EH (cell line): ENCODE results near the gene GNAL.
A peak's percentile ranks its signal among the peaks of the same experiment; 100 is the strongest.
"Not testable (repeated sequence)": the region's sequence is repeated elsewhere in the genome, so short reads cannot be mapped to it uniquely, and the experiment has no call there.

Experiments
- DNase-seq: peaks from one replicate; pipeline ENCODE4 v3.0.0-alpha.2; 2015; ENCODE audit warnings: low read depth

GNAL gene

GRCh38 chr18:11669271-11669947 is 19.7 kb upstream of the GNAL start:
- DNase-seq: no peak

GRCh38 chr18:11669948-11670275 is 19.2 kb upstream of the GNAL start:
- no peak for DNase-seq

DNA sequence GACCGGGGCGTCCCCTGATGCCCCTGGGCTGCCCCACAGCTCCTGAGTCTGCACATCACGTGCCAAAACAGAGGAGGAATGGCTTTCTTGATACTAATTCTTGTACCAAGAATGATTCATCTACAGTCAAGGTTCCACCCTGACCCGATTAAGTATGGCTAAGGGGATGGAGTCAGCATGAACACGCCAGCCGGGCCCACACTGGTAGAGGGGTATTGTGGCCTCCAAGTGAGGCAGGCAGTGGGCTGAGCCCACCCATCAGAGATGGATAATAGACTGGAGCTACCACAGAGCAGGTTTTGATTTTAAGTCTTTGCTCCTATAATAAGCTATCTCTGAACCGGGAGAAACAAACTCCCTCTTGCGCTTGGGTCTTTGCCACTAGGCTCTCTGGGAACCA is 17.9 kb upstream of the GNAL start:
- no peak for DNase-seq

DNA sequence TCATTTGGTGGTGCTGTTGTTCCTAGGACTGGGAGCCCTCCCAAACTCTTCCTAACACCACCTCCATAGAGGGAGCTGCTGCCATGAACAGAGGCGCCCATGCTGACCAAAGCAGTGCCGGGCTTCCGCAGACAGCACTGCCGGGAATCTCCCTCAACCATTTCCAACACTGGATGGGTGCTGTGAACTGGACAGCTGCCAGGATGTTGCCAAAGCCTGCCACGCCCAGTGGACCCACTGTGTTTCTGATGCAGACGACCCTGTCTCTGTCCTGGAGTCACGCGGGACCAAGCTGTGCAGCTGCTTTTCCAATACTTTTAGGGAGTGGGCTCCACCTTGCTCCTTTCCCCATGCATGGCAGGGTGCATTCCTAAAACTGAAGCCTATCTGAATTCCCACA is 16.9 kb upstream of the GNAL start:
- no peak for DNase-seq

GRCh38 chr18:11672846-11673454 is 16.1 kb upstream of the GNAL start:
- DNase-seq: no peak

DNA sequence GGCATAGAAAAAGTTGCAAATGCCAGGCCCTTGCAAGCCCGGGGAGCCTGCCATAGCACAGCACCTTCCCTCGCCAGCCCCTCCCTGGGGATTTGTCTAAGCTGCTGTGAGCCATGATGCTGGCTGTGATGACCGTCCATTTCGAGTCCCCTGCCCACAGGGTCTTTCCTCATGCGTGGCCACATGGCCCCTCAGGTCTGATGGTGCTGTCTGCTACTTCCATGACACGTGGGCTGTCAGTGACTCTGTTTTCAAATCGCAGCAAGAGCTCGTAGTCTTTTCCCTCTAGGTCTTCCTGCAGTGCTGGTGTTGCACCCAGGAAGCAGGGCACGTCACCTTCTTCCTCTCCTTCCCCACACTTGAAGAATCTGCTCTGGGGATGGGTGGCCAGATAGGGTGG is 15.5 kb upstream of the GNAL start:
- DNase-seq: no peak

- DNase-seq: no peak
Observed at GRCh38 chr18:11674119-11674518, 14.9 kb upstream of the GNAL start.

- no peak for DNase-seq
Observed at GRCh38 chr18:11676386-11676785, 12.7 kb upstream of the GNAL start.

- no peak for DNase-seq
Observed at GRCh38 chr18:11676867-11677266, 12.2 kb upstream of the GNAL start.

DNA sequence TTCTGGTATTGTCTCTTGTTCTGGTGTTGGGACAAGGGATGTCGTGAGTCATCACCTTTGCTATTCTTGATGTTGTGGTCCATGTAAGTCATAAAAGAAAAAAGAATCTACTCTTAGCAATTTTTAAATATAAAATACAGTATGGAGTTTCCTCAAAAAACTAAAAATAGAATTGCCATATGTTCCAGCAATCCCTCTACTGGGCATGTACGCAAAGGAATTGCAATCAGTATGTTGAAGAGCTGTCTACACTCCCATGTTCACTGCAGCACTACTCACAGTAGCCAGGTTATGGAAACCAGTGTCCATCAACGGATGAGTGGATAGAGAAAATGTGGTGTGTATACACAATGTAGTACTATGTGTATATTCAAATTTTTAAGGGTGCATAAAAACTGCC is 10.9 kb upstream of the GNAL start:
- DNase-seq: no peak

DNA sequence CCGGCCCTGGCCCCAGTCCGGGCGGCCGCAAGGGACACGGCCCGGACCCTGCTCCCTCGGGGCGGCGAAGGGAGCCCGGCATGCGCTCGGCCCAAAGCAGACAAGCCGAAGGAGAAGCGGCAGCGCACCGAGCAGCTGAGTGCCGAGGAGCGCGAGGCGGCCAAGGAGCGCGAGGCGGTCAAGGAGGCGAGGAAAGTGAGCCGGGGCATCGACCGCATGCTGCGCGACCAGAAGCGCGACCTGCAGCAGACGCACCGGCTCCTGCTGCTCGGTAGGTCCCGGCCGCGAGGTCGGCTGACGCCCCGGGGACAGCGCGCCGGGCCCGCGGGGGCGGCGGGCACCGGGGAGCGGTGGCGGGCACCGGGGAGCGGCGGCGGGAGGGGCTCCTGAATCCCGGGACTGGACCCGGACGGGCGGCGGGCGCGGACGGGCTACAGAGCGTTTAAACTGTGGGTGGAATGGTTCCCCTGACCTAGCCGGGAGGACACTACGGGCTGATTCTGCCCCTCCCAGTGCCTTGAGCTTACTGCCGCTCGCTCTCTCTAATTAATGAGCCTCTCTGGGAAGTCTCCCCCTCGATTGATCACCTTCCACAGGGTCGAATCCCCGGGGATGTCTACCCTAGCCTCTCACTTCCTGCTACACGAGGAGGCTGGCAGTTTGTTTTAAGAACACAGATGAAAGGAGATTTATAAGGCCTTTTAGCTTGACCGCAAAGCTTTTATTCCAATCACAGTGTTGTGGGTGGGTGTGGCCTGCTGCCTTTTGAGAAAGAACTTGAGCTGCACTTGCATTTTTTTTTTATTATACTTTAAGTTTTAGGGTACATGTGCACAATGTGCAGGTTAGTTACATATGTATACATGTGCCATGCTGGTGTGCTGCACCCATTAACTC is 853 bp downstream of the GNAL start:
- DNase-seq: peak; percentile 25

DNA sequence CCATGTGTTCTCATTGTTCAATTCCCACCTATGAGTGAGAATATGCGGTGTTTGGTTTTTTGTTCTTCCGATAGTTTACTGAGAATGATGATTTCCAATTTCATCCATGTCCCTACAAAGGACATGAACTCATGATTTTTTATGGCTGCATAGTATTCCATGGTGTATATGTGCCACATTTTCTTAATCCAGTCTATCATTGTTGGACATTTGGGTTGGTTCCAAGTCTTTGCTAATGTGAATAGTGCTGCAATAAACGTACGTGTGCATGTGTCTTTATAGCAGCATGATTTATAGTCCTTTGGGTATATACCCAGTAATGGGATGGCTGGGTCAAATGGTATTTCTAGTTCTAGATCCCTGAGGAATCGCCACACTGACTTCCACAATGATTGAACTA is 1.6 kb downstream of the GNAL start:
- not testable (repeated sequence) for DNase-seq

DNA sequence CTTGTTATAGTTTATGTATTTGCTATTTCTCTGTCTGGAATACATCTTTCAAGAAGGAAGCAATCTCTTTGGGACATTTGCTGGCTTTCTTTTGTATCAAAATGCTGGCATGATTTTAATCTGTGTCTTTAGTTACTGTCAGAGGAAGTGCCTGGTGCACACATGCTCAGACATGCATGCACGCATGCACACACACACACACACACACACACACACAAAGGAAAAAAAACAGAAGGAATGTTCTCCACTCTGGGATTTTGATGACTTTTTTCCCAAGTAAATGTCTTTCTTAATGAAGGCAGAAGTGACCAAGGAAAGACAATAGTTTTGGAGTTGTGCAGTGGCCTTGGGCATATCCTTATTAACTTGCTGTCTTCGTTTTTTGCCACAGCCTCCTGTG is 6.7 kb downstream of the GNAL start:
- DNase-seq: no peak

GRCh38 chr18:11696451-11696850 is 7.4 kb downstream of the GNAL start:
- DNase-seq: no peak

DNA sequence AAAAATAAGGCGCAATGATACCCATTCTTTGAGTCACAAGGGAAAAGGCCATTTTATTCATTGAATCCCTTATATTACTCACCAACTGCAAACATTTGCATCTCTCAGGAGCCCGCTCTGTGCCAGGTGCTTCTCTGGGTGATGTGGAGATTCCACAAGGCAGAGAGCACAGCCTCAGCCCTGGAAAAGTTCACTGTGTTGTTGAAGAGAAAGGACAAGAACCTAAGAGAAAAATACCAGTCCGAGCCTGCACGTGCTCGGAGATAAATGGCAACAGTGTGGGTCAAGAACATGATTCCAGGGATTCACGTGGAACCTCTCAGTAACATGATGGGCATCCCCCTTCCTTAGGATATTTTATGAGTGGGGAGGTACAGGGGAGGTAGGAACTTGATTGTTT is 11.8 kb downstream of the GNAL start:
- no peak for DNase-seq

- DNase-seq: no peak
Observed at GRCh38 chr18:11710578-11710977, 21.5 kb downstream of the GNAL start.

GRCh38 chr18:11713756-11714155 is 24.7 kb downstream of the GNAL start:
- no peak for DNase-seq

GRCh38 chr18:11714244-11714918 is 25.3 kb downstream of the GNAL start:
- no peak for DNase-seq

GRCh38 chr18:11716767-11717315 is 27.8 kb downstream of the GNAL start:
- not testable (repeated sequence) for DNase-seq

DNA sequence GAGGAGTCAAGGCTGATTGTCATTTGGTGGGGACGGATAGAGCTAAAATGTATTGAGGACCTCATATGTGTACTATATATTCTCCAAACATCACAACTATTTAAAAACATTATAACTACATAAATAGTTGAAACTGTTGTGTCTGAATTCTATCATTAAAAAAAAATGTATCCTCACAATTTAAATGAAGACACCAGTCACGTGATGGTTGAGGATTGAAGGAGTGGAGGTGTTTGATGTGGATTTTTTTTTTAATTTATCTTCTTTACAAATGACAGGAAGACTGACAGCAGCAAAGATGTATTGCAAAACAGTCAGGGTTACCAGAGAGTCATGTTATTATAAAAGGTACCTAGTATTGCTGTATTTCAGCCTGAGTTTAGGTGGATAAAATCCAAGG is 30.0 kb downstream of the GNAL start:
- DNase-seq: no peak

DNA sequence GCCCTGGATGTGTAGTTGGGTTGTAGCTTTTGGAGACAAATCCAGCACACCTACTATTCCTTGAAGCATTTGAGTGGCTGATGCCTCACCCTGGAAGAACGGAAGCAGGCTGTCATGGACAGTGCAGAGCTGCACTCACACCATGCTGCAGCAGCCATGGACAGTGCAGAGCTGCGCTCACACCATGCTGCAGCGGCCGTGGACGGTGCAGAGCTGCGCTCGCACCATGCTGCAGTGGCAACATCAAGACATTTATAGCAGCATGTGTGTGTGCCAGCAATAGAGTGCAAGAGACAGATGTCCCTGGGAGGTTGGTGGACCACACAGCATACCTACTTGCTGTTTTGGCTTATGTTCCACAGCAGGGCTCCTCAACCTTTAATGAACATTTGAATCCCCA is 30.6 kb downstream of the GNAL start:
- no peak for DNase-seq

DNA sequence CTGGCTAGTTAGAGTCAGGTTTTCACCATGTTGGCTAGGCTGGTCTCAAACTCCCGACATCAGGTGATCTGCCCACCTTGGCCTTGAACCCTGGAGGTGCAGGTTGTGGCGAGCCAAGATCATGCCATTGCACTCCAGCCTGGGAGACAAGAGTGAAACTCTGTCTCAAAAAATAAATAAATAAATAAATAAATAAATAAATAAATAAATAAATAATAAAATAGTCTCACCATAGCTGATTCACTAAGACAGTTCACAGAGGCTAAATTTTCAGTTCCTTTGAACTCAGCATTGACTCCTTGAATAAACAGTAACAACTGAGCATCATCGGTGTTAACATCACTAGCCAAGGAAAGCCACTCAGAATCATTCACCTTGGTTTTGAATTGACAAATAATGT is 32.7 kb downstream of the GNAL start:
- DNase-seq: no peak
